ENCODE data around the gene SH3TC2.

- no peak for TF ChIP-seq CTCF (IDR thresholded peaks at IDR 0.05)
- no peak for TF ChIP-seq EZH2 (IDR thresholded peaks at IDR 0.05; ENCODE audit: borderline replicate concordance, insufficient read depth, low read depth, low read length, poor library complexity, severe bottlenecking)
Observed at GRCh38 chr5:148972396-148972795, 90.5 kb downstream of the SH3TC2 start.

Measured in B cell (primary cell).